ENCODE results near the gene PAPPA. TPM values are rescaled to one million over a fixed set of nuclear protein-coding genes. Genes with fewer than 3 reads are reported as not detected.

PAPPA gene, protein sequence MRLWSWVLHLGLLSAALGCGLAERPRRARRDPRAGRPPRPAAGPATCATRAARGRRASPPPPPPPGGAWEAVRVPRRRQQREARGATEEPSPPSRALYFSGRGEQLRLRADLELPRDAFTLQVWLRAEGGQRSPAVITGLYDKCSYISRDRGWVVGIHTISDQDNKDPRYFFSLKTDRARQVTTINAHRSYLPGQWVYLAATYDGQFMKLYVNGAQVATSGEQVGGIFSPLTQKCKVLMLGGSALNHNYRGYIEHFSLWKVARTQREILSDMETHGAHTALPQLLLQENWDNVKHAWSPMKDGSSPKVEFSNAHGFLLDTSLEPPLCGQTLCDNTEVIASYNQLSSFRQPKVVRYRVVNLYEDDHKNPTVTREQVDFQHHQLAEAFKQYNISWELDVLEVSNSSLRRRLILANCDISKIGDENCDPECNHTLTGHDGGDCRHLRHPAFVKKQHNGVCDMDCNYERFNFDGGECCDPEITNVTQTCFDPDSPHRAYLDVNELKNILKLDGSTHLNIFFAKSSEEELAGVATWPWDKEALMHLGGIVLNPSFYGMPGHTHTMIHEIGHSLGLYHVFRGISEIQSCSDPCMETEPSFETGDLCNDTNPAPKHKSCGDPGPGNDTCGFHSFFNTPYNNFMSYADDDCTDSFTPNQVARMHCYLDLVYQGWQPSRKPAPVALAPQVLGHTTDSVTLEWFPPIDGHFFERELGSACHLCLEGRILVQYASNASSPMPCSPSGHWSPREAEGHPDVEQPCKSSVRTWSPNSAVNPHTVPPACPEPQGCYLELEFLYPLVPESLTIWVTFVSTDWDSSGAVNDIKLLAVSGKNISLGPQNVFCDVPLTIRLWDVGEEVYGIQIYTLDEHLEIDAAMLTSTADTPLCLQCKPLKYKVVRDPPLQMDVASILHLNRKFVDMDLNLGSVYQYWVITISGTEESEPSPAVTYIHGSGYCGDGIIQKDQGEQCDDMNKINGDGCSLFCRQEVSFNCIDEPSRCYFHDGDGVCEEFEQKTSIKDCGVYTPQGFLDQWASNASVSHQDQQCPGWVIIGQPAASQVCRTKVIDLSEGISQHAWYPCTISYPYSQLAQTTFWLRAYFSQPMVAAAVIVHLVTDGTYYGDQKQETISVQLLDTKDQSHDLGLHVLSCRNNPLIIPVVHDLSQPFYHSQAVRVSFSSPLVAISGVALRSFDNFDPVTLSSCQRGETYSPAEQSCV (N-terminal part only)
- under 1 TPM; 0.07 to 0.50 (median 0.32) TPM for total RNA-seq
- long read RNA-seq = 0 reads

DNA sequence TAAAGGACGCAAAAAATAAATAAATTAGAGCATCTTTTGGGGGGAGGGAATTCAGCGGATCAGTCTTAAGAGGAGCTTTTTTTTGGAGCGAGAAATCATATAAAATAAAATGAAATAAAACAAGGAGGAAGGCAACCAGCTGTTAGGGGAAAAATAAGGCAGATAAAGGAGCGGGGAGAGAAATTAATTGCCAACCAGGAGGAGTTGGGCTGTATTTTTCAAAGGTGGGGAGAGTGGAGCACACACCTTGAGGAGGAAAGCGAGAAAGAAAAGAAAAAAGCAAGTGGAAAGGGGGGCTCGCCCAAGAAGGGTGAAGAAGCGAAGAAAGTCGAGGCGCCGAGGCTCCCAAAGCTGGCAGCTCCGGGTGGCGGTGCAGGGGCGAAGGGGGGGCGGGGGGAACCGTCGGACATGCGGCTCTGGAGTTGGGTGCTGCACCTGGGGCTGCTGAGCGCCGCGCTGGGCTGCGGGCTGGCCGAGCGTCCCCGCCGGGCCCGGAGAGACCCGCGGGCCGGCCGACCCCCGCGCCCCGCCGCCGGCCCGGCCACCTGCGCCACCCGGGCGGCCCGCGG is at the start of gene PAPPA:
PAPPA (plus strand) TSS at position 27 of the 569 bp plus-strand sequence; CDS start at position 409, 382 bp downstream.
- intact Hi-C loops (cut with DNase I) = no loop called here
- peaks cover 0 to 7% (median 0%) of the 10 kb centered on the region in 4 donors for H3K4me1 ChIP-seq
- ATAC-seq (no peak), DNase-seq (no peak)
- 3% methylated on average over 14 of the region's 41 CpGs for WGBS (ENCODE audit: insufficient coverage, low coverage, low lambda C conversion rate, missing lambda C conversion rate)
- TF ChIP-seq POLR2A (IDR thresholded peaks at IDR 0.05) = no peak
- TF ChIP-seq, protein P1, sequence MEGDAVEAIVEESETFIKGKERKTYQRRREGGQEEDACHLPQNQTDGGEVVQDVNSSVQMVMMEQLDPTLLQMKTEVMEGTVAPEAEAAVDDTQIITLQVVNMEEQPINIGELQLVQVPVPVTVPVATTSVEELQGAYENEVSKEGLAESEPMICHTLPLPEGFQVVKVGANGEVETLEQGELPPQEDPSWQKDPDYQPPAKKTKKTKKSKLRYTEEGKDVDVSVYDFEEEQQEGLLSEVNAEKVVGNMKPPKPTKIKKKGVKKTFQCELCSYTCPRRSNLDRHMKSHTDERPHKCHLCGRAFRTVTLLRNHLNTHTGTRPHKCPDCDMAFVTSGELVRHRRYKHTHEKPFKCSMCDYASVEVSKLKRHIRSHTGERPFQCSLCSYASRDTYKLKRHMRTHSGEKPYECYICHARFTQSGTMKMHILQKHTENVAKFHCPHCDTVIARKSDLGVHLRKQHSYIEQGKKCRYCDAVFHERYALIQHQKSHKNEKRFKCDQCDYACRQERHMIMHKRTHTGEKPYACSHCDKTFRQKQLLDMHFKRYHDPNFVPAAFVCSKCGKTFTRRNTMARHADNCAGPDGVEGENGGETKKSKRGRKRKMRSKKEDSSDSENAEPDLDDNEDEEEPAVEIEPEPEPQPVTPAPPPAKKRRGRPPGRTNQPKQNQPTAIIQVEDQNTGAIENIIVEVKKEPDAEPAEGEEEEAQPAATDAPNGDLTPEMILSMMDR (IDR thresholded peaks at IDR 0.05) = no peak
- H3K4me3 ChIP-seq = peak within 1 kb of the TSS; percentile 5 to 32 (median 23)
- H3K27ac ChIP-seq = peak within 1 kb of the TSS in 1 of 3 donors; percentile 13
- no peaks in the 10 kb centered on the region for H3K36me3 ChIP-seq
- no peaks in the 10 kb centered on the region for H3K9me3 ChIP-seq
- peaks cover 0 to 25% of the 10 kb centered on the region in 2 donors for H3K27me3 ChIP-seq

DNA sequence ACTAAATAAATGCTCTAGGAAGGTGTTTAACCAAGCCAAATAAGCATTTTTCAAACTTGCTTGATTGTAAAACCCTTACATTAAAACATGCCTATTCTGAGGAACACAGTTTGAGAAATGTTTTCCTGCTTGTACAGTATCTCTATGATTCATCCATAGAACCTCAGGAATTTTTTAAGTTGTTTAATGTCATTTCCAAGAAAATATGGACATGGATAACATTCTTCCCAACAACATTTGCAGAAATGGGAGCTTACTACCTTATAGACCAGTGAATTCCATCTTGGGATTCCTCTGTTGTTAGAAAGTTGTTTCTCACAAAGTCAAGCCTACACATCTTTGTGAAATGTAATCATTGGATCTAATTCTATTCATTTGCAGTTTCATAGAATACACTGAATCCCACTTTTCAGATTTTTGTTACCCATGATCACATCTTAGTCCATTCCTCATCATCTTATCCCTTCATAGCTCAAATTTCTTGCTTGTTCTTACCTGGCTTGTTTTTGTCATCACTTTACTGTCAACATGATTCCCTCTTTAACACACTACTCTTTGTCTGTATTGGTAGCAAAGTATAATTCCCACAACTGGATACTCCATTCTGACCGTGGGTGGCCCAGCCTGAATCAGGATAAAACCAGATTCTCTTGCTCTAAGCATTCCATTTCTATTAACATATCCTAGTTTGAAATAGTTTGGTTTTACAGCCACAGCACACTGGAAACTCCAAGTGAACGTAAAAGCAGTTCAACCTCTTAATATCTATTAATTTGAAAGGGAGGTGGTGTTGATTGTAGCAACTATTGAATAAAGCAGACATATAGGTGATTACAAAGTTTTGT is 49.4 kb upstream of the PAPPA start:
- Histone ChIP-seq H3K27ac (no peak overlapping the region), H3K4me1 (no peaks in the 10 kb centered on the region), H3K4me3 (no peak overlapping the region)

DNA sequence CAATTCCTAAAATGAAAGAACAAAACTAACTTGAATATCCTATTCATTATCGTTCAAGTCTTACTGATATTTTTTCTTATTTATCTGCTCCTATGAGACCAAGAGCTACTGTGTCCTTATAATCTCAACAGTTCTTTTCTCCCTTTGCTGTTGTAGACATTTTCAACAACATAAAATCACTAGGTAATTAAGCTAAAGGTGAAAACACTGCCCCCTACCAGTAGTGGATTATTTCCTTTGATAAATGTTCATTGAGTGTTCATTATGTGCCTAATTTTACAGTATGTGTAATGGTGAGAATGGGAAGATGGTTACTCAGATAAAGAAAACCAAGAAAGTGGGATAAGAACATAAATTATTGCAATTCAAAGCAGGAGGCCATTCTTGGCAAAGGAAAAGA is 41.4 kb upstream of the PAPPA start:
- no peak for DNase-seq
- Histone ChIP-seq H3K9me3 (no peaks in the 10 kb centered on the region), H3K4me1 (no peaks in the 10 kb centered on the region), H3K36me3 (no peaks in the 10 kb centered on the region), H3K27me3 (no peaks in the 10 kb centered on the region), H3K27ac (no peak overlapping the region), H3K4me3 (no peak overlapping the region)
- TF ChIP-seq, protein P1 (IDR thresholded peaks at IDR 0.05) = peak; percentile 34 to 58 (median 44)
- TF ChIP-seq POLR2A (IDR thresholded peaks at IDR 0.05) = no peak
- 80% methylated on average over 1 of the region's 1 CpG for WGBS (ENCODE audit: insufficient coverage, low coverage, low lambda C conversion rate, missing lambda C conversion rate)
- intact Hi-C loops (cut with DNase I) = no loop called here
- ATAC-seq = peak; percentile 34 to 49 (median 42)

More for the DNA sequence above, 49.4 kb upstream of the PAPPA start:
- intact Hi-C loops (cut with DNase I) = no loop called here
- H3K27me3 ChIP-seq = no peaks in the 10 kb centered on the region
- no peaks in the 10 kb centered on the region for H3K36me3 ChIP-seq
- TF ChIP-seq POLR2A (IDR thresholded peaks at IDR 0.05) = no peak
- TF ChIP-seq, protein P1 (IDR thresholded peaks at IDR 0.05) = no peak
- no peak for DNase-seq
- no peaks in the 10 kb centered on the region for H3K9me3 ChIP-seq
- WGBS (ENCODE audit: insufficient coverage, low coverage, low lambda C conversion rate, missing lambda C conversion rate) = 39% methylated on average over 2 of the region's 2 CpGs
- ATAC-seq = no peak
